ENCODE results near the gene IFNK.

DNA sequence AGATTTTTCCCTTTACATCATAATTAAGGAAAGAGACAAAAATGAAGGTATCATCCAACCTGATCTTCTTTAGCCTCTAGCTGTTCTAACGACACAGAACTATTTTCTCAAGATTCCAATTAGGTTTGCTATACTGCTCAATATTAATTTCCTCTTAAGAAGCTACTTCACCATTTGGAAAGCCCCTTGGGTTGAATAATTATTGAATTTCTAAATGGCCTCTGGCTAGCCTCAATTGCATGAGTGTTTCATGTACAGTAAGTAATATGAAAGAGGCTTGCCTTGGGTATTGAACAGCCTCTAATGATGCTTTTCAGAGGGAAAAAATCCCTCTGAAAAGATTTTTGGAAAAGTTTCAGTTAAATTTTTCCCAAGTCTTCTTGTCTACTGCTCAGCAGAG, 9.2 kb downstream of the IFNK start:
- TF ChIP-seq, protein P1, sequence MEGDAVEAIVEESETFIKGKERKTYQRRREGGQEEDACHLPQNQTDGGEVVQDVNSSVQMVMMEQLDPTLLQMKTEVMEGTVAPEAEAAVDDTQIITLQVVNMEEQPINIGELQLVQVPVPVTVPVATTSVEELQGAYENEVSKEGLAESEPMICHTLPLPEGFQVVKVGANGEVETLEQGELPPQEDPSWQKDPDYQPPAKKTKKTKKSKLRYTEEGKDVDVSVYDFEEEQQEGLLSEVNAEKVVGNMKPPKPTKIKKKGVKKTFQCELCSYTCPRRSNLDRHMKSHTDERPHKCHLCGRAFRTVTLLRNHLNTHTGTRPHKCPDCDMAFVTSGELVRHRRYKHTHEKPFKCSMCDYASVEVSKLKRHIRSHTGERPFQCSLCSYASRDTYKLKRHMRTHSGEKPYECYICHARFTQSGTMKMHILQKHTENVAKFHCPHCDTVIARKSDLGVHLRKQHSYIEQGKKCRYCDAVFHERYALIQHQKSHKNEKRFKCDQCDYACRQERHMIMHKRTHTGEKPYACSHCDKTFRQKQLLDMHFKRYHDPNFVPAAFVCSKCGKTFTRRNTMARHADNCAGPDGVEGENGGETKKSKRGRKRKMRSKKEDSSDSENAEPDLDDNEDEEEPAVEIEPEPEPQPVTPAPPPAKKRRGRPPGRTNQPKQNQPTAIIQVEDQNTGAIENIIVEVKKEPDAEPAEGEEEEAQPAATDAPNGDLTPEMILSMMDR (IDR thresholded peaks at IDR 0.05), result no peak
- no peak for TF ChIP-seq POLR2A (IDR thresholded peaks at IDR 0.05)

Measured in uterus (tissue), 2 donors.